Fibroblast of lung (primary cell): Measurements from ENCODE around the gene HTR2C. TPM values are rescaled to one million over a fixed set of nuclear protein-coding genes. Genes with fewer than 3 reads are reported as not detected.

Experiments
- DNase-seq, 2 donors: peaks; one replicate each; pipeline versions ENCODE4 v3.0.0 to v3.0.0-alpha.2; 2010; ENCODE audit warnings: low read depth in 2 of 2
- H2AFZ ChIP-seq: 2 replicates; pipeline ENCODE4 v1.5.1; 2012; ENCODE audit warnings: low read length, control low read depth, inconsistent platforms
- H3K27ac ChIP-seq: 2 replicates; pipeline ENCODE4 v1.5.1; 2011; ENCODE audit warnings: low read length, control low read depth; ENCODE audit not compliant: insufficient read depth
- H3K27me3 ChIP-seq: 2 replicates; pipeline ENCODE4 v1.5.1; 2011; ENCODE audit warnings: mild to moderate bottlenecking, low read length; ENCODE audit not compliant: control insufficient read depth, insufficient read depth
- H3K36me3 ChIP-seq: 2 replicates; pipeline ENCODE4 v1.5.1; 2011; ENCODE audit warnings: low read length; ENCODE audit not compliant: control insufficient read depth, insufficient read depth
- H3K4me1 ChIP-seq: 2 replicates; pipeline ENCODE4 v1.5.1; 2011; ENCODE audit warnings: low read length; ENCODE audit not compliant: control insufficient read depth, insufficient read depth; ENCODE audit errors: extremely low read depth
- H3K4me2 ChIP-seq: 2 replicates; pipeline ENCODE4 v1.5.1; 2011; ENCODE audit warnings: low read length, control low read depth; ENCODE audit not compliant: insufficient read depth; ENCODE audit errors: extremely low read depth
- H3K4me3 ChIP-seq, 4 experiments: fragments of 200-600 bp in 1 of 4; sonication (generic) in 1 of 4; replicated peaks in 1 of 4; 2 replicates each; pipeline ENCODE4 v1.5.1; 2011 to 2016; ENCODE audit warnings: low read length in 4 of 4, low read depth in 3 of 4, mild to moderate bottlenecking in 3 of 4, control low read depth in 2 of 4, inconsistent platforms in 1 of 4, mixed read lengths in 1 of 4; ENCODE audit not compliant: insufficient read depth in 1 of 4; ENCODE audit errors: control extremely low read depth in 1 of 4
- H3K79me2 ChIP-seq: 2 replicates; pipeline ENCODE4 v1.5.1; 2012; ENCODE audit warnings: mild to moderate bottlenecking, low read length, inconsistent platforms; ENCODE audit not compliant: control insufficient read depth, insufficient read depth
- H3K9ac ChIP-seq: 2 replicates; pipeline ENCODE4 v1.5.1; 2011; ENCODE audit warnings: mild to moderate bottlenecking, low read length, control low read depth; ENCODE audit not compliant: insufficient read depth
- H3K9me3 ChIP-seq: 2 replicates; pipeline ENCODE4 v1.5.1; 2012; ENCODE audit warnings: low read depth, low read length; ENCODE audit not compliant: control insufficient read depth, insufficient read depth
- H4K20me1 ChIP-seq: 2 replicates; pipeline ENCODE4 v1.5.1; 2011; ENCODE audit warnings: low read length; ENCODE audit not compliant: control insufficient read depth, insufficient read depth; ENCODE audit errors: extremely low read depth
- EZH2 ChIP-seq: IDR thresholded peaks from 2 replicates; pipeline ENCODE4 v1.5.1; 2012; ENCODE audit warnings: low read length, control low read depth, mild to moderate bottlenecking; ENCODE audit errors: missing control alignments
- polyA minus RNA-seq: library from RNA; depleted of rRNA, polyadenylated mRNA; stranded (reverse); fragments of >200 nt; gene quantifications from 2 replicates; pipeline ENCODE4 v1.2.3, GENCODE V29; 2011; ENCODE audit warnings: low replicate concordance
- polyA plus RNA-seq, 2 donors: library from polyadenylated mRNA; depleted of rRNA in 1 of 2; stranded (reverse) in 1 of 2; unstranded in 1 of 2; fragments of >200 nt; gene quantifications; 2 replicates each; pipeline ENCODE4 v1.2.1, GENCODE V29; 2011 to 2012; ENCODE audit warnings: missing spikeins in 1 of 2
- total RNA-seq: library from RNA; depleted of rRNA; stranded (reverse); fragments of >200 nt; gene quantifications from 2 replicates; pipeline ENCODE4 v1.2.1, GENCODE V29; 2014
- TF ChIP-seq, protein P1 (sequence below), 2 donors: IDR thresholded peaks in 1 of 2; conservative IDR thresholded peaks in 1 of 2; 1 replicate in 1 of 2; 2 replicates in 1 of 2; pipeline ENCODE4 v1.5.1; 2011 to 2012; ENCODE audit warnings: low read length in 2 of 2, control low read depth in 1 of 2, inconsistent platforms in 1 of 2, low read depth in 1 of 2, mild to moderate bottlenecking in 1 of 2

Gene HTR2C
- total RNA-seq (not detected in 2 replicates), polyA plus RNA-seq (not detected in 2 replicates), polyA minus RNA-seq (not detected in 2 replicates)
- polyA plus RNA-seq (2012): not detected in 2 replicates

- Histone ChIP-seq H3K9ac (no peak within 1 kb of the TSS), H3K27me3 (peaks cover 27% of the 10 kb centered on the region), H4K20me1 (peaks cover 1% of the 10 kb centered on the region), H3K4me3 (no peak within 1 kb of the TSS), H2AFZ (no peak within 1 kb of the TSS), H3K9me3 (no peaks in the 10 kb centered on the region), H3K4me2 (no peak within 1 kb of the TSS), H3K79me2 (no peaks in the 10 kb centered on the region), H3K36me3 (no peaks in the 10 kb centered on the region), H3K27ac (no peak within 1 kb of the TSS), H3K4me1 (no peaks in the 10 kb centered on the region)
- DNase-seq: no peak
- TF ChIP-seq EZH2: no peak
- TF ChIP-seq, protein P1, sequence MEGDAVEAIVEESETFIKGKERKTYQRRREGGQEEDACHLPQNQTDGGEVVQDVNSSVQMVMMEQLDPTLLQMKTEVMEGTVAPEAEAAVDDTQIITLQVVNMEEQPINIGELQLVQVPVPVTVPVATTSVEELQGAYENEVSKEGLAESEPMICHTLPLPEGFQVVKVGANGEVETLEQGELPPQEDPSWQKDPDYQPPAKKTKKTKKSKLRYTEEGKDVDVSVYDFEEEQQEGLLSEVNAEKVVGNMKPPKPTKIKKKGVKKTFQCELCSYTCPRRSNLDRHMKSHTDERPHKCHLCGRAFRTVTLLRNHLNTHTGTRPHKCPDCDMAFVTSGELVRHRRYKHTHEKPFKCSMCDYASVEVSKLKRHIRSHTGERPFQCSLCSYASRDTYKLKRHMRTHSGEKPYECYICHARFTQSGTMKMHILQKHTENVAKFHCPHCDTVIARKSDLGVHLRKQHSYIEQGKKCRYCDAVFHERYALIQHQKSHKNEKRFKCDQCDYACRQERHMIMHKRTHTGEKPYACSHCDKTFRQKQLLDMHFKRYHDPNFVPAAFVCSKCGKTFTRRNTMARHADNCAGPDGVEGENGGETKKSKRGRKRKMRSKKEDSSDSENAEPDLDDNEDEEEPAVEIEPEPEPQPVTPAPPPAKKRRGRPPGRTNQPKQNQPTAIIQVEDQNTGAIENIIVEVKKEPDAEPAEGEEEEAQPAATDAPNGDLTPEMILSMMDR (conservative IDR thresholded peaks at IDR 0.05 in 1 of 2, IDR thresholded peaks at IDR 0.05 in 1 of 2; ENCODE audit: low read depth in 1 of 2, low read length in 2 of 2): no peak
Measured at GRCh38 chrX:114583646-114584374, at the start of gene HTR2C. TSS of gene HTR2C (plus strand) at chrX:114584086. CDS start at chrX:114726937, 142,851 bp downstream.

GRCh38 chrX:114580336-114580735 lies 3.5 kb upstream of the HTR2C start:
- H3K9me3 ChIP-seq: no peaks in the 10 kb centered on the region
- H2AFZ ChIP-seq: no peak overlapping the region
- no peak overlapping the region for H3K9ac ChIP-seq
- no peak overlapping the region for H3K4me2 ChIP-seq
- H3K79me2 ChIP-seq: no peaks in the 10 kb centered on the region
- no peaks in the 10 kb centered on the region for H3K36me3 ChIP-seq
- no peak overlapping the region for H3K27ac ChIP-seq
- H3K27me3 ChIP-seq: peaks cover 27% of the 10 kb centered on the region
- no peaks in the 10 kb centered on the region for H4K20me1 ChIP-seq
- H3K4me1 ChIP-seq: no peaks in the 10 kb centered on the region
- DNase-seq: peak in 1 of 2 donors; percentile 29
- TF ChIP-seq EZH2: no peak
- TF ChIP-seq, protein P1 (conservative IDR thresholded peaks at IDR 0.05 in 1 of 2, IDR thresholded peaks at IDR 0.05 in 1 of 2; ENCODE audit: low read depth in 1 of 2, low read length in 2 of 2): peak in 1 of 2 donors; percentile 42
- no peak overlapping the region for H3K4me3 ChIP-seq

DNA sequence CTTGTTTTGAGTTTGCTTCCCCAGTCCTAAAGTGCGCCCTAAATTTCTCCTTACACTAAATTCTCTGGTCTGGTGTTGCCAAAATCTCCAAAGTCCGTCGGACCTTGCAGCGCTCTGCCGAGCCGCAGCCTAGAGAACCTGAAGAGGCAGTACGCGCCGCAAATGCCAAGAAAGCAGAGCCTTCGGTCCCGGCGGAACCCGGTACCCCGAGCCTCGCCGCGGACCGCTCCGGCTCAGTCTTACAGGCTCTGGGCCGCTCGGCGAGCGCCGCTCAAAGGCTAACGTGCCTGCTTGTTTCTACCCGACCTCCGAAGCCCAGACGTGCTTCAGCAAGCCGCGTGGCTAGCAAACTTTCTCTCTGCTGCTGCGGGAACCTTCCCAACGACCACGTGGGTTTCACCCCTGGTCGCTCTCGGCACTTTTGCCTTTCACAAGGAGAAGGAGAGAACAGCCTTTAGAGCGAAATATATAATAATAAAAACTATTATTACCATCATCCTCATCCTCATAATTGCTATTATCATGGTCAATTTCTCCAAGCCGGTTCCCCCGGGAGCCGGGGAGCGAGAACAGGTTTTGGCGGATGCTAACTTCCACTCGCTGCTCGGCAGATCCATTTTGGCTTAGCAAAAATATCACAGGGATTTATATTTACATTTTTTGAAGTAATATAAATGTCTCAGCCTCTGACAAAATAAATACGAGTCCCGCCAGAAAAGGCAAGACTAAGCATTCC lies 2.2 kb upstream of the HTR2C start:
- peaks cover 27% of the 10 kb centered on the region for H3K27me3 ChIP-seq
- no peak overlapping the region for H3K4me3 ChIP-seq
- no peak overlapping the region for H3K4me2 ChIP-seq
- no peak overlapping the region for H3K27ac ChIP-seq
- TF ChIP-seq EZH2: no peak
- TF ChIP-seq, protein P1 (conservative IDR thresholded peaks at IDR 0.05 in 1 of 2, IDR thresholded peaks at IDR 0.05 in 1 of 2; ENCODE audit: low read depth in 1 of 2, low read length in 2 of 2): no peak
- H3K9ac ChIP-seq: no peak overlapping the region
- H3K9me3 ChIP-seq: no peaks in the 10 kb centered on the region
- H3K36me3 ChIP-seq: no peaks in the 10 kb centered on the region
- H3K4me1 ChIP-seq: no peaks in the 10 kb centered on the region
- H3K79me2 ChIP-seq: no peaks in the 10 kb centered on the region
- H4K20me1 ChIP-seq: no peaks in the 10 kb centered on the region
- DNase-seq: no peak
- H2AFZ ChIP-seq: no peak overlapping the region
